Measurements from ENCODE around the gene LIN28B. TPM values are rescaled to one million over a fixed set of nuclear protein-coding genes. Genes with fewer than 3 reads are reported as not detected.

LIN28B gene
- total RNA-seq, 1 experiment from 2014 or later = 21.6 TPM

DNA sequence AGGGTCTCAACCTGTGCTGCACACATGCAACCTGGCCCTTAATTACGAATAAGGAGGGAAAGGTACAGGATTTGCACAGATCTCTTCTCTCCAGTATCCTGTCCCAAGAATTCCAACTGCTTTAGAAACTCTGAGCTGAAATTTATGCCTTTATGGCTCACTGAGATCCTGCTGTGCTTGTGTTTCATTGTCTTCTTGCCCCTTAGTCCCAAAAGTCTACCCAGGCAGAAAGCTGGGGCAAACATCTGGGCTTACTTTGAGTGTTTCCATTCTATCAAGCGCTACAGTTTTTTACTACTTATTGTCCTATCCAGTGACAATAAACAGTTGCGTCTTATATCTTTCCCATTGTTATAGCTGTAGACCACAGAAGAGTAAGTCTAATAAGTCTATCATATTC is 99.7 kb downstream of the LIN28B start:
- no peak for TF ChIP-seq EZH2 (IDR thresholded peaks at IDR 0.05; ENCODE audit: borderline replicate concordance, low read depth, low read length, poor library complexity, severe bottlenecking)
- TF ChIP-seq, protein P1, sequence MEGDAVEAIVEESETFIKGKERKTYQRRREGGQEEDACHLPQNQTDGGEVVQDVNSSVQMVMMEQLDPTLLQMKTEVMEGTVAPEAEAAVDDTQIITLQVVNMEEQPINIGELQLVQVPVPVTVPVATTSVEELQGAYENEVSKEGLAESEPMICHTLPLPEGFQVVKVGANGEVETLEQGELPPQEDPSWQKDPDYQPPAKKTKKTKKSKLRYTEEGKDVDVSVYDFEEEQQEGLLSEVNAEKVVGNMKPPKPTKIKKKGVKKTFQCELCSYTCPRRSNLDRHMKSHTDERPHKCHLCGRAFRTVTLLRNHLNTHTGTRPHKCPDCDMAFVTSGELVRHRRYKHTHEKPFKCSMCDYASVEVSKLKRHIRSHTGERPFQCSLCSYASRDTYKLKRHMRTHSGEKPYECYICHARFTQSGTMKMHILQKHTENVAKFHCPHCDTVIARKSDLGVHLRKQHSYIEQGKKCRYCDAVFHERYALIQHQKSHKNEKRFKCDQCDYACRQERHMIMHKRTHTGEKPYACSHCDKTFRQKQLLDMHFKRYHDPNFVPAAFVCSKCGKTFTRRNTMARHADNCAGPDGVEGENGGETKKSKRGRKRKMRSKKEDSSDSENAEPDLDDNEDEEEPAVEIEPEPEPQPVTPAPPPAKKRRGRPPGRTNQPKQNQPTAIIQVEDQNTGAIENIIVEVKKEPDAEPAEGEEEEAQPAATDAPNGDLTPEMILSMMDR (conservative IDR thresholded peaks at IDR 0.05; ENCODE audit: low read depth, low read length) = no peak
- CTCF ChIA-PET = no interaction called here
- POLR2A ChIA-PET (ENCODE audit: low non-redundant PET) = no interaction called here
- Histone ChIP-seq H3K27me3 (replicated peaks; ENCODE audit: insufficient read depth, low read depth, low read length, poor library complexity) (no peaks in the 10 kb centered on the region), H3K9me3 (ENCODE audit: low read depth, low read length, poor library complexity, severe bottlenecking) (no peaks in the 10 kb centered on the region), H3K4me1 (ENCODE audit: insufficient read depth, low read length, poor library complexity, severe bottlenecking) (peaks cover 16% of the 10 kb centered on the region), H3K27ac (ENCODE audit: low read depth, low read length, poor library complexity, severe bottlenecking) (no peak overlapping the region), H3K4me3 (ENCODE audit: low read depth, low read length, poor library complexity, severe bottlenecking) (no peak overlapping the region), H3K36me3 (ENCODE audit: insufficient read depth, low read length, poor library complexity, severe bottlenecking) (no peaks in the 10 kb centered on the region)
- no TSS peak for BruUV-seq (replicated peaks)
- intact Hi-C loops (cut with micrococcal nuclease; ENCODE audit: unreplicated experiment) = no loop called here
- no peak for DNase-seq (ENCODE audit: low spot score)

DNA sequence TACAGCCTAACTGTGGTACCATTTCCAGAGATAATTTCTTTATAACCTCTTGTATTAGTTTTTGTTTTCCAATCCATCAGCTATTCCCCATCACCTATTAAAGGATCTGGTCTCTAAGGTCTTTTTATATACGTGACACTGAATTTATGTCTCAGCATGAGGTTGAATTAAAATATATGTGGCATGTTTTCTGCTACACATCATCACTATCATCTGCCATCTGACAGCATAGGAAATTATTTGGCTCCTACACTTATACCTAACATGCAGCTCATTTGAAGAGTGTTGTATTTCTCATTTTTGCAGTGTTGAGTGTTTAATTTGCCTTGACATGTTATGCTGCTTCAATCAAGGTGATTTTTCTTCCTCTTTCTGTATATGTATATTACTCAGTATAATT is 100.3 kb downstream of the LIN28B start:
- POLR2A ChIA-PET (ENCODE audit: low non-redundant PET) = no interaction called here

DNA sequence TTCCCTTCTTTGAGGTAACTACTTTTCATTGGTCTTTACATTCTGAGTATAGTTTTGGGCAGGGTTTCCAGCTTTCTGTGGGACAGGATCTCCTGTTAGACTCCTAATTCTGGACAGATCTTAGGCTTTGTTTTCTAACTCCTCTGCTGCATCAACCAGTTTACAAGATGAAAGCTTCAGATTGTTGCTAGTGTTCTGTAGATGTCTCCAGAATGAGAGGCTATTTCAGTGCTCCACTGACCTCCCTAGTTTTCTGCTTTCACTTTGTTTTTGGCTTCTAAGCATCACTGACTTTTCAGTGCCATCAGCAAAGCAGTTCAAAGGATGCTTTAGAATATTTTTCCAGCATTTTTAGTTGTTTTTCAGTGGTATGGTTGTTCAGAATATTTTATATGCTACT is 101.4 kb downstream of the LIN28B start:
- peaks cover 7% of the 10 kb centered on the region for H3K4me1 ChIP-seq (ENCODE audit: insufficient read depth, low read length, poor library complexity, severe bottlenecking)
- no peak overlapping the region for H3K4me3 ChIP-seq (ENCODE audit: low read depth, low read length, poor library complexity, severe bottlenecking)
- H3K9me3 ChIP-seq (ENCODE audit: low read depth, low read length, poor library complexity, severe bottlenecking) = no peaks in the 10 kb centered on the region
- TF ChIP-seq, protein P1 (conservative IDR thresholded peaks at IDR 0.05; ENCODE audit: low read depth, low read length) = no peak
- no peak for TF ChIP-seq EZH2 (IDR thresholded peaks at IDR 0.05; ENCODE audit: borderline replicate concordance, low read depth, low read length, poor library complexity, severe bottlenecking)
- DNase-seq (ENCODE audit: low spot score) = no peak
- no peaks in the 10 kb centered on the region for H3K27me3 ChIP-seq (replicated peaks; ENCODE audit: insufficient read depth, low read depth, low read length, poor library complexity)
- CTCF ChIA-PET = no interaction called here
- intact Hi-C loops (cut with micrococcal nuclease; ENCODE audit: unreplicated experiment) = no loop called here
- peak overlapping the region; percentile 37 for H3K27ac ChIP-seq (ENCODE audit: low read depth, low read length, poor library complexity, severe bottlenecking)
- POLR2A ChIA-PET (ENCODE audit: low non-redundant PET) = no interaction called here
- no peaks in the 10 kb centered on the region for H3K36me3 ChIP-seq (ENCODE audit: insufficient read depth, low read length, poor library complexity, severe bottlenecking)
- no TSS peak for BruUV-seq (replicated peaks)

More for the DNA sequence above, 100.3 kb downstream of the LIN28B start:
- intact Hi-C loops (cut with micrococcal nuclease; ENCODE audit: unreplicated experiment) = no loop called here
- no peak for DNase-seq (ENCODE audit: low spot score)
- Histone ChIP-seq H3K4me1 (ENCODE audit: insufficient read depth, low read length, poor library complexity, severe bottlenecking) (peaks cover 11% of the 10 kb centered on the region), H3K4me3 (ENCODE audit: low read depth, low read length, poor library complexity, severe bottlenecking) (no peak overlapping the region), H3K27ac (ENCODE audit: low read depth, low read length, poor library complexity, severe bottlenecking) (no peak overlapping the region), H3K27me3 (replicated peaks; ENCODE audit: insufficient read depth, low read depth, low read length, poor library complexity) (no peaks in the 10 kb centered on the region), H3K36me3 (ENCODE audit: insufficient read depth, low read length, poor library complexity, severe bottlenecking) (no peaks in the 10 kb centered on the region), H3K9me3 (ENCODE audit: low read depth, low read length, poor library complexity, severe bottlenecking) (no peaks in the 10 kb centered on the region)
- CTCF ChIA-PET = no interaction called here
- no TSS peak for BruUV-seq (replicated peaks)
- TF ChIP-seq EZH2 (IDR thresholded peaks at IDR 0.05; ENCODE audit: borderline replicate concordance, low read depth, low read length, poor library complexity, severe bottlenecking) = no peak
- TF ChIP-seq, protein P1 (conservative IDR thresholded peaks at IDR 0.05; ENCODE audit: low read depth, low read length) = no peak
